HFFc6 (cell line): ENCODE measurements around the gene BCR. TPM values are rescaled to one million over a fixed set of nuclear protein-coding genes. Genes with fewer than 3 reads are reported as not detected.
A peak's percentile ranks its signal among the peaks of the same experiment; 100 is the strongest.

Experiments
- DNase-seq: peaks from one replicate; pipeline ENCODE4 v3.0.0-alpha.2; 2018
- H3K27ac Mint-ChIP-seq: 2 replicates; pipeline ENCODE4 v1.8.0; 2020; ENCODE audit warnings: mild to moderate bottlenecking, mixed read lengths
- H3K27me3 Mint-ChIP-seq: 2 replicates; pipeline ENCODE4 v1.8.0; 2021; ENCODE audit warnings: mild to moderate bottlenecking, moderate library complexity, mixed read lengths; ENCODE audit not compliant: insufficient read depth
- H3K36me3 Mint-ChIP-seq: 2 replicates; pipeline ENCODE4 v1.8.0; 2021; ENCODE audit warnings: low read depth, mixed read lengths
- H3K4me1 Mint-ChIP-seq: 2 replicates; pipeline ENCODE4 v1.8.0; 2020; ENCODE audit warnings: low read depth, mixed read lengths
- H3K4me3 Mint-ChIP-seq: 2 replicates; pipeline ENCODE4 v1.8.0; 2020; ENCODE audit warnings: mild to moderate bottlenecking, moderate library complexity, mixed read lengths
- H3K9me3 Mint-ChIP-seq: 2 replicates; pipeline ENCODE4 v1.8.0; 2020; ENCODE audit warnings: mild to moderate bottlenecking, mixed read lengths
- total RNA-seq, 6 experiments: library from RNA; stranded (reverse); fragmentation: NEBNext Ultra II Directional; extraction: Animal tissue kit (Norgen Biotek cat#: 25700); gene quantifications; 2 replicates in 1 of 6; 3 replicates in 5 of 6; pipeline ENCODE4 v1.2.3, GENCODE V29; 2021
- TF ChIP-seq, protein P1 (sequence below): fragments of 200-600 bp; sonication (generic); IDR thresholded peaks from 2 replicates; pipeline ENCODE4 v1.5.0; 2021; ENCODE audit warnings: antibody characterized with exemption, mild to moderate bottlenecking

Gene BCR
- total RNA-seq, 6 experiments from 2014 or later, result 28.0 to 41.3 (median 31.3) TPM

DNA sequence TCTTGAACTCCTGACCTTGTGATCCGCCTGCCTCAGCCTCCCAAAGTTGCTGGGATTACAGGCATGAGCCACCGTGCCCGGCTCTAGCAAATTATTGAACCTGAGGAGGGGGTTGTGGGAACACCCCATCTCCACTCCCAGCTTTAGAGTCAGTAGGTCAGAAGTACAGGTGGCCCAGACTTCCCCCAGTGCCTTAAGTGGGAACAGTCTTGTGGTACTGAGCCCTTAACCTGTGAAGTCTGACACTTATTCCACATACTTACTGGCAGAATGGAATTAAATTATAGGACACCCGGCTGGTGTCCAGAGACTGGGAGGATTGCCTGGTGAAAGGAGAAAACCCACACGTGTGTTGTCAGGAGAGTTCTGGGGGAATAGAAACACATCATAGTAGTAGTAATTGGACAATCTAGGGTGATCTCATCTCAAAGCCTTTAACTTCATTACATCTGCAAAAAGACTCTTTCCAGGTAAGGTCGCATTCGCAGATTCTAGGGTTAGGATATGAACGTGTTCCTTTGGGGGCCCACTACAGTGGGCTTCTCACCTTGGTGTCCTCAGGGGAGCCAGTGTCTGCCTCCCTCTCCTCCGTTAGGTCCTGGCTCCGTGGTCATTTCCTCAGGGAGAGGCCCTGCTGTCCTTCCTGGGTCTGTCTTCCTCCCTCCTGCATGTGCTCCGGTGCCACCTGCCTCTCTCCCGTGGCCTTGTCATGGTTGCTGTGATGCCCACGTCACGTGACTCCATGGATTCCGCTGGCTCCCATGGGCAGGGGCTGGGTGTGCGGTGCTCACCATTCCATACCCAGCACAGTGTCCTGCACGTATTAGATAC lies 63.8 kb downstream of the BCR start:
- H3K27ac Mint-ChIP-seq, result peak overlapping the region; percentile 93
- peaks cover 59% of the 10 kb centered on the region for H3K4me1 Mint-ChIP-seq
- H3K4me3 Mint-ChIP-seq, result peak overlapping the region; percentile 12; the same call in 1 of the 2 replicates
- H3K36me3 Mint-ChIP-seq, result no peaks in the 10 kb centered on the region
- TF ChIP-seq, protein P1, sequence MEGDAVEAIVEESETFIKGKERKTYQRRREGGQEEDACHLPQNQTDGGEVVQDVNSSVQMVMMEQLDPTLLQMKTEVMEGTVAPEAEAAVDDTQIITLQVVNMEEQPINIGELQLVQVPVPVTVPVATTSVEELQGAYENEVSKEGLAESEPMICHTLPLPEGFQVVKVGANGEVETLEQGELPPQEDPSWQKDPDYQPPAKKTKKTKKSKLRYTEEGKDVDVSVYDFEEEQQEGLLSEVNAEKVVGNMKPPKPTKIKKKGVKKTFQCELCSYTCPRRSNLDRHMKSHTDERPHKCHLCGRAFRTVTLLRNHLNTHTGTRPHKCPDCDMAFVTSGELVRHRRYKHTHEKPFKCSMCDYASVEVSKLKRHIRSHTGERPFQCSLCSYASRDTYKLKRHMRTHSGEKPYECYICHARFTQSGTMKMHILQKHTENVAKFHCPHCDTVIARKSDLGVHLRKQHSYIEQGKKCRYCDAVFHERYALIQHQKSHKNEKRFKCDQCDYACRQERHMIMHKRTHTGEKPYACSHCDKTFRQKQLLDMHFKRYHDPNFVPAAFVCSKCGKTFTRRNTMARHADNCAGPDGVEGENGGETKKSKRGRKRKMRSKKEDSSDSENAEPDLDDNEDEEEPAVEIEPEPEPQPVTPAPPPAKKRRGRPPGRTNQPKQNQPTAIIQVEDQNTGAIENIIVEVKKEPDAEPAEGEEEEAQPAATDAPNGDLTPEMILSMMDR, result no peak
- DNase-seq, result no peak
- no peaks in the 10 kb centered on the region for H3K9me3 Mint-ChIP-seq
- peaks cover 1% of the 10 kb centered on the region for H3K27me3 Mint-ChIP-seq

DNA sequence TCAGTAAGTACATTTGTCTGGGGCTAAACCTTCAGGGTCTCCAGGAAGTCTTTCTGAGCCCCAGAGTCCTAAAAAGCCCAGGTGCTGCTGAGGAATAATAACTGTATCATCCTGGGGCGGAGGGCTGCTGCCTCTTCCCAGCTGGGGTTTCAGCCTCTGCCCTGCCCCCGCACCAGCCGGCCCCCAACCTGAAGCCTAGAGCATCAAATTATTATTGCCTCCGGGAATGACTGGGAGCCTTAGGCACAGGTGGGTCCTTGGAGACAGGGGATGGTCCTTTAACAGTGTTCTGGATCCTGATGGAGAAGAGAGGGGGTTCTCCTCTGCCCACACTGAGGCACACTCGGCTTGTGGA lies 64.4 kb downstream of the BCR start:
- peak overlapping the region; percentile 93 for H3K27ac Mint-ChIP-seq
- TF ChIP-seq, protein P1, result no peak
- H3K36me3 Mint-ChIP-seq, result no peaks in the 10 kb centered on the region
- DNase-seq, result no peak
- H3K9me3 Mint-ChIP-seq, result no peaks in the 10 kb centered on the region
- H3K4me1 Mint-ChIP-seq, result peaks cover 59% of the 10 kb centered on the region
- H3K27me3 Mint-ChIP-seq, result no peaks in the 10 kb centered on the region; the same call in 1 of the 2 replicates
- peak overlapping the region; percentile 68 for H3K4me3 Mint-ChIP-seq

DNA sequence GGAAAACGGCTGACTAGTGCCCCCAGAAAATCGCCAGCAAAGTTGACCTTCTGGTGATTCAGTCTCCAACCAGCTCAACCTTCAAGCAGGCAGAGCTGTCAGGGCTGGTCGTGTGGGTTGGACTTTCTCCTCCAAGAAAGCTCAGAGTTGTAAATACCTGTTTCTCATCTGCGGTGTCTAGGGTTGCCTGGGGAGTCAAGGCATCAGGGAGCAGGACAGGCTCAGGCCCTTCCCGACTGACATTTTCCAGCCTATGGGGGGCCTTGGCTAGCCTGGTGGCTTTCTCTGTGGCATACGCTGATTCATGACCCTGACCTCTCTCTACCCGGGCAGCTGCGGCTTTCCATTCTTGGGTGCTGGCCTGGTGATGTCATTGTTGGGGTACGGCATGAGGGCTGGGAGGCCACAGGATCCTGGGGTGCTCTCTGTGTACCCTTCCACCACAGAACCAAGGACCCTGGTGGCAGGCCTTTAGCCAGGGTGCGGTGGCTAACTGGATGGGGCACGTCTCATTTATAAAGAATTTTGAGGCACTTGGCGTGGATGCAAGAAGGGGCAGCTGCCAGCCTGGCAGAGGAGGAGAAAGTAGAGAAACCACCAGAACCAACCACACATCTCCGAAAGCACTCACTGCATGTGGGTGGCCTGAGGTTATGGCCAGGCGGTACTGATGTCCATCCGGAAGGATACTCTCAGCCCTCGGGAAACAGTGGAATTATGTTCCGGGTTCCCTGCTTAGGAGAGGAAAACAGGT lies 64.9 kb downstream of the BCR start:
- peak overlapping the region; percentile 68 for H3K4me3 Mint-ChIP-seq
- TF ChIP-seq, protein P1, result no peak
- H3K27me3 Mint-ChIP-seq, result no peaks in the 10 kb centered on the region; the same call in 1 of the 2 replicates
- peak; percentile 82 for DNase-seq
- H3K36me3 Mint-ChIP-seq, result no peaks in the 10 kb centered on the region
- H3K9me3 Mint-ChIP-seq, result no peaks in the 10 kb centered on the region
- peak overlapping the region; percentile 93 for H3K27ac Mint-ChIP-seq
- H3K4me1 Mint-ChIP-seq, result peaks cover 59% of the 10 kb centered on the region

DNA sequence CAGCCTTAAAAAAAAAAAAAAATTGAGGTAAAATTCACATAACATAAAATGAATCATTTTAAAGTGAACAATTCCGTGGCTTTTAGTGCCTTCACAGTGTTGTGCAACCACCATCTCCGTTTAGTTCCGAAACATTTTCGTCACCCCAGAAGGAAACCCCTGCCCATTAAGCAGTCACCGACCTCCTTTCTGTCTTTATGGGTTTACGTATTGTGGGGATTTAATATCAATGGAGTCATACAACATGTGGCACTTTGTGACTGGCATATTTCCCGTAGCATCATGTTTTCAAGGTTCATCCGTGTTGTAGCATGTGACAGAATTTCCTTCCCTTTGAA lies 65.5 kb downstream of the BCR start:
- no peaks in the 10 kb centered on the region for H3K36me3 Mint-ChIP-seq
- peak overlapping the region; percentile 68 for H3K4me3 Mint-ChIP-seq
- H3K27me3 Mint-ChIP-seq, result no peaks in the 10 kb centered on the region; the same call in 1 of the 2 replicates
- TF ChIP-seq, protein P1, result no peak
- peaks cover 59% of the 10 kb centered on the region for H3K4me1 Mint-ChIP-seq
- peak overlapping the region; percentile 93 for H3K27ac Mint-ChIP-seq
- DNase-seq, result no peak
- no peaks in the 10 kb centered on the region for H3K9me3 Mint-ChIP-seq

DNA sequence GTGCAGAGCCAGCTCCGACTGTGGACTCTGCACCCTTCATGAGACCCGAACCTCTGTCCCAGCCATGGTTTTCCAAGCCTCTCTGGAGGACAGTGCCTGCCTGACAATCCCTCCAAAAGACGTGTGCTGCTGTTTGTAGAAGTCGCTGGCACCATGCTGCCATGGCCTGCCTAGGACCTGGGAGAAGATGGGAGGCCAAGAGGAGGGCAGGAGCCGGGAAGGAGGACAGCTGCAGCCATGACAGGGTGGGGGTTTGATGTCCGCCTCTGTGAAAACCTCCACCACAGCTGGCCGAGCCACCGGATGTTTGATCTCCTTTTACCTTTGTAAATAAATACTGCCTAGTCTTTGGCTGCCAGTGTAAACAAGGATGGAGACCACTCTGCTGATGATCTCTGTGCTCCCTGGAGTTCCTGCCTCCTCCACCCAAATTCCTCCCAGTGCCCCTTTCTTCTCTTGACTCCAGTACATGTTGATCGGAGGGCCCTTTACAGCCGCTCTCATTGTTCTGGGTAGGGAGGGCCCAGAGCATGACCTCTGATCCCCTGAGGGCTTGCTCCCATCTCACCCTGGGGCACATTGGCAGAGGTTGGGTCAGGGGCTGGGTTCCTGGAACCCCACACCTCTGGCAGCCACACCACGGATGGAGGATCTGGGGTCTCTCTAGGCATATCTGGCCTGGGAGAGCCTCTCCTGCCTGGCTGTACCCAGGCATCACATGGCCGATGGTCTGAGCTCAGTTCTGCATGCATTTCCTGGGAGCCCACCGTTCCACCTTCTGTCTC lies 66.9 kb downstream of the BCR start:
- Mint-ChIP-seq H3K27ac (no peak overlapping the region), H3K36me3 (no peaks in the 10 kb centered on the region), H3K9me3 (no peaks in the 10 kb centered on the region), H3K4me3 (no peak overlapping the region), H3K4me1 (peaks cover 60% of the 10 kb centered on the region), H3K27me3 (peaks cover 3% of the 10 kb centered on the region)
- DNase-seq, result no peak
- TF ChIP-seq, protein P1, result no peak
